GM10847 (cell line): ENCODE results near the gene GNA15.

Source experiments
- POLR2A ChIP-seq: IDR thresholded peaks from 2 replicates; pipeline ENCODE4 v1.6.1; 2011; ENCODE audit not compliant: insufficient read length; ENCODE audit errors: extremely low read depth

Gene GNA15

DNA sequence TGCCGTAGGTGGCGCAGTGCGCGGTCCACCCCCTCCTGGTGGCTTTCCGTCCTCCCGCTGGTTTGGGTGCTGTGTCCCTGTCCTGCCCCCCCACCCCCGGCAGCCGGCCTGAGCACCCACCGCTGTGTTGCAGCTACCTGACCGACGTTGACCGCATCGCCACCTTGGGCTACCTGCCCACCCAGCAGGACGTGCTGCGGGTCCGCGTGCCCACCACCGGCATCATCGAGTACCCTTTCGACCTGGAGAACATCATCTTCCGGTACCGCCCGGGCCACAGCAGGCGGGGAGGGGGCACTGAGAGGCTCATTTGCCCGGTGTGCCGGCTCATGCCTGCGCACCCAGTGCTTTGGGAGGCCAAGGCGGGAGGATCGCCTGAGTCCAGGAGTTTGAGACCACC is 21.0 kb upstream of the GNA15 start:
- TF ChIP-seq POLR2A, result no peak

- TF ChIP-seq POLR2A, result no peak
Measured at GRCh38 chr19:3115411-3115810, 20.4 kb upstream of the GNA15 start.

GRCh38 chr19:3115916-3116602 is 19.8 kb upstream of the GNA15 start:
- TF ChIP-seq POLR2A, result no peak

DNA sequence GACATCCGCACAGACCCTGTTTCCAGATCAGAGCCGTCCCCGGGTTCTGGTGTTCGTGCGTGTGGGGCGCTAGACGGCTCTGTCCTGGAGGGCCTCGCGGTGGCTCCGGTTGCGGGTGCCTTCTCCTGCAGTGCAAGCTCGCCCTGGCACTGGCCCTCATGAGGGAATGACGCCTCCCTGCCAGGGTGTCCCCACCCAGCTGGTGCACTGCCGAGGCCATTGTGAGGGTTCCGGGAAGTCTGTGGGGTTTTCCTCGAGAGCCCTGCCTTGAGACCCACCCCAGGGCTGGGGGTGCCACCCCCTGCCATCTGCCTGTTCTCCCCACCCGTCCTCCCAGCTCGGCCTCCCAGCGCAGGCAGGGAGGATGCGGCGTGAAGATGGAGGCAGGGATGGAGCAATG is 19.2 kb upstream of the GNA15 start:
- no peak for TF ChIP-seq POLR2A

DNA sequence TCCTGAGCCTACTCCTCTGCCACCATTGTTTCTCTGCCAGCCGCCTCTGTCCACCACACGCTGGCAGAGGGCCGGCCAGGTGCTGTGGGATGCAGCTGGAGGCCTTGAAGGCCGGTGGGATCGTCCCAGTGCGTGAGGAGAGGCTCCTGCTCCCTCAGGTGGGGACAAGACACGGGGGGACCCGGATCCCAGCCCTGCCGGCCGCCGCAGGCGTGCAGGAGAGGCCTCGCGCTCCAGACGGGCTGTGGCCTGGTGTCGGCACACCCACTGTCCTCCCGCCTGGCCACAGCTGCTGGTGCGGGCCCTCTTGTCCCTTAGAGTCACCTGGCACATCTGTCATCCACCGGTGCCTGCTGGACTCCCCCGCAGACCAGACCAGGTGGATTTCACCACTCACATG is 18.1 kb upstream of the GNA15 start:
- no peak for TF ChIP-seq POLR2A

DNA sequence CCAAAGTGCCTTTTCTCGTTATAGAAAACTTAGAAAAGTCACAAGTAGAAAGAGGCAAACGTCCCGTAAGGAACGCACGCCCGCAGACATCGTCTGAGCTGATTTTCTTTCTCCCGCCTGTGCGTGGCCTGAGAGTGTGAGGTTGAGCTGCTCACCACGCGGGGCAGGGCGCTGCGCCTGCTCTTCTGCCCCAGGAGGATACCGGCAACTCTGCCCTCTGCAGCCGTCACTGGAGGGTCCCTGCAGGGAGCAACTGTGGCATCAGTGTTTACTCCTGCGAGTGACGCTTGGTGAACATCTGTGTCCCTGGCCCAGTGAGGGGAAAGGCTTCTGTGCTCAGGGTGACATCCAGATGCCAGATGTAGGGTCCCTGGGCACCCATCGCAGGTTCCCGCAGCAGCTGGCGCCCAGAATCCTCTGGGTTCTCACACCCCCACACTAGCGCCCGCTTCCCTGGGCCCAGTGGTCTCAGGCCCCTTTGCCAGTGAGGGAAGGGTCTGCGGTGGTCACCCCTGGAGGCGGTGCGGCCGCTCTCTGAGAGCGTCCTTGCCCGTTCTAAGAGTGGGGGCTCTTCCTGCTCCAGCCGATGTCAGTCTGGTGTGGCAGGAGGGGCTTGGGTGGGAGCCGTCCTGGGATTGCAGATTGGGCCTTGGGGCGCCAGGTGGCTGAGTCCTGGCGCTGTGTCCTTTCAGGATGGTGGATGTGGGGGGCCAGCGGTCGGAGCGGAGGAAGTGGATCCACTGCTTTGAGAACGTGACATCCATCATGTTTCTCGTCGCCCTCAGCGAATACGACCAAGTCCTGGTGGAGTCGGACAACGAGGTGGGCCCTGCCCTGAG is 17.4 kb upstream of the GNA15 start:
- TF ChIP-seq POLR2A, result no peak

DNA sequence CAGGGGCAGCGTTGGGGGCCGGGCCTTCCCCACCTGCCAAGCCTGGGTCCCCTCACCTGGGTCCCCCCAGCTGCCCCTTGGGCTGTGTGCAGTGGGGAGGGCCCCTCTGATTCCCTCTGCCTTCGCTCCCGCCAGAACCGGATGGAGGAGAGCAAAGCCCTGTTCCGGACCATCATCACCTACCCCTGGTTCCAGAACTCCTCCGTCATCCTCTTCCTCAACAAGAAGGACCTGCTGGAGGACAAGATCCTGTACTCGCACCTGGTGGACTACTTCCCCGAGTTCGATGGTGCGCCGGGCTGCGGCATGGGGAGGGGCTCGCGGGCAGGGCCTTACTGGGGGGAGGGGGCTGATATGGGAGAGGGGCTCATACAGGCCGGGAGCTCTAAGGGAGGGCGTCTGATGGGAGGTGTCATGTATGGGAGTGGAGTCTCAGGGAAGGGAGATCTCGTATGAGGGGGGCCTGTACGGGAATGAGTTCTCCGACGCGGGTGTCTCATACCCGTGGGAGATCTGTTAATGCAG is 16.7 kb upstream of the GNA15 start:
- no peak for TF ChIP-seq POLR2A

DNA sequence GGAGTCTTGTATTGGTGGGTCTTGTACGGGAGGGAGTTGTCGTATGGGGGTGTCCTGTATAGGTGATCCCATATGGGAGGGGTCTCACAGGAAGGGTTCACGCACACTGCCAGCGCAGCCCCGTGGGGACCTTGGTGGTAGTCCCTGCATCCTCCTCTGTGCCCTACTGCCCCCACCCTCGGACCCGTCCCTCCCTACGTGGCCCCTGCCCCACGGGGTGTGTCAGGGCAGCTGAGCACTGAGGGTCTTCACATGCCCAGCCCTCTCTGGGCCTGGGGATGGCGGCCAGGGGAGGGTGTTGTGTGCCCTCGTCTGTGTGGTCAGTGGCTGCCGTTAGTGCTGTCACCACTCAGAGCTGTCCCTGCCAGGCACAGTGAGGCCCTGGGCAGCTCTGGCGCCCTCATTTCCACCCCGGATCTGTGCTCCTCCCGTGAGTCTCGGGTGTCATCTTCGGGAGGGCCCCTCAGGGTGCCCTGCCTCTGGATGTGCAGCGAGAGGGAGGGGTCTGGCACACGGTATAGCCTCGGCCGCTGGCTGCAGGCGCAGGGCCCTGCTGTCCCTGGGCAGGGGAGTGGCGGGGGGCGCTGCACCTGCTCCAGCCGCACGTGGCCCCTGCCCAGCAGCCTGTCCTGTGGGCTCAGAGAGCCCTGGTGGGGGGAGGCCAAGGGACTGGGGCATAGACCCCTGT is 16.0 kb upstream of the GNA15 start:
- TF ChIP-seq POLR2A, result no peak

GRCh38 chr19:3120611-3121276 is 15.1 kb upstream of the GNA15 start:
- TF ChIP-seq POLR2A, result no peak

DNA sequence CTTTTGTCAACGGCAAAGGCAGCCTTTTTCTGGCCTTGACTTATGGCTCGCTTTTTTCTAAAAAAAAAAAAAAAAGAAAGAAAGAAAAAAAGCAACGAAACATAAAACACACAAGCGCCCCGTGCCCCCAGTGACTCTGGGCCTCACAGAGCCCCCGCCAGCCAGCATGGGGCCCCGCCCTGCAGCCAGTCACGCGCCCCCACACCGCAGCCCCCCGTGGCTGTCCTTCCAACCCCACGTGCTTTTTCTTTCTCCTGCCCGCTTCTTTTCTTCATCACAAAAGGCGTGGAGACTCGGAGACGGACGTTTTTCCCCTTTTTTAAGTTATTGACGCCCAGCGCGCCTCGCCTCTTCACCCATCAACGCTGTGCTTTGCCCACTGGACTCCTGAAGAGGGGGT is 14.4 kb upstream of the GNA15 start:
- no peak for TF ChIP-seq POLR2A

- no peak for TF ChIP-seq POLR2A
Measured at GRCh38 chr19:3121821-3122511, 13.9 kb upstream of the GNA15 start.

DNA sequence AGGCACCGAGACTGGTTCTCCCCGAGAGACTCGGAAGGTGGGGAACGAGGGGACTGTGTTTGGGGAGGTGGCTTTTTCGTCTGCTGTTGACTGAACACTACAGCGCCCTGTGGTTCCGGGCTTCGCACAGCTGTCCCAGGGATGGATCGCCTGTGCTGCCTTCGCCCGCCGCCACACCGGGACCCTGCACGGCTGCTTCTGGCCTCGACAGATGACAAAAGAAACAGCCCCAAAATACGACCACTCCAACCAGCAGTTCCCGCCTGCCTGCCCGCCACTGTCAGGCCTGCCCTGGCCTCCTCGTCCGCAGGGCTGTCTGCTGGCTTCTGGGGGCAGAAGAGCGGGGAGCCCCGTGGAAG is 13.3 kb upstream of the GNA15 start:
- TF ChIP-seq POLR2A, result no peak

GRCh38 chr19:3123088-3123721 is 12.6 kb upstream of the GNA15 start:
- no peak for TF ChIP-seq POLR2A

GRCh38 chr19:3123956-3124355 is 11.9 kb upstream of the GNA15 start:
- no peak for TF ChIP-seq POLR2A
